GM21717 (cell line): Measurements from ENCODE around the gene ZXDC.

Source experiments
- ATAC-seq: cut with Tn5 transposase; IDR thresholded peaks from one replicate; pipeline ENCODE4 v1.9.1; 2021; ENCODE audit warnings: mild to moderate bottlenecking, moderate library complexity; ENCODE audit not compliant: unreplicated experiment

The ZXDC gene

DNA sequence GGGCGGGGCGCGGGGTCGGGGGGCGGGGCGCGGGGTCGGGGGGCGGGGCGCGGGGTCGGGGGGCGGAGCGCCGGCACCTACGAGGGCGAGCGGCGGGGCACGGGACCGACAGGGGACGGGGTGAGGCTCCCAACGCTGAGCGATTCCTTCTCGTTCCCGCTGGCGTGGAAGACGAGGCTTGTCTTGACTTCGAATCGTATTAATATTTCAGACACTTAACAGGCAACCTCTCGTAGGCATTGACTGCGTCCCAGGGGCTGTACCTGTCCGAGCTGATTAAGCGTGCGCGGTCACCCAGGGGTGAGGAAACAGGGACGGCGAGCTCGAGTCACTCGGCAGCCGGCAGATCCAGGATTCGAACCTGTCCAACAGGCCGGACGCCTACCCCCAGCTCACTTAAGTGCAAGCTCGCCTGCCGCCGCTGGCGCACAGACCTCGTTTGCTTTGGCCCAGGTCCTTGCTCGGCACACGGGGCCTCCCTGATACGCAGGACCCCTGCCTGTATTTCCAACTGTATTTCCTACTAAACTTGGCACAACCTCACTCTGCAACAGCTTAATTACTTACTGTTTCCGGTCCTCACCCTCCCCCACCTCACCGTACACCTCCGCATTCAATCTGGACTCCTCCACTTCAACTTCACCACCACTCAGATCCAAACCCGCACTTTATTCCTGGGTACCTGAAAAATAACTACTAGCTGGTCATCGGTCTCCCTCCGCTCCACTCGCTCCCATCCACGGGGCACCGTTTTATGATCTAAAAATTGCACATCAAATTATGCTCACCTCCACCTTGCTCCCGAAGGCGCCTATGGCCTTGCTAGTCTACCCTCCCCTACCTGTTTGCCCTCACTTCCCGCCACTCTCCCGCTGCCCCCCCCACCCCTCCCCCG lies 722 bp upstream of the ZXDC start:
- ATAC-seq, result peak; percentile 31

DNA sequence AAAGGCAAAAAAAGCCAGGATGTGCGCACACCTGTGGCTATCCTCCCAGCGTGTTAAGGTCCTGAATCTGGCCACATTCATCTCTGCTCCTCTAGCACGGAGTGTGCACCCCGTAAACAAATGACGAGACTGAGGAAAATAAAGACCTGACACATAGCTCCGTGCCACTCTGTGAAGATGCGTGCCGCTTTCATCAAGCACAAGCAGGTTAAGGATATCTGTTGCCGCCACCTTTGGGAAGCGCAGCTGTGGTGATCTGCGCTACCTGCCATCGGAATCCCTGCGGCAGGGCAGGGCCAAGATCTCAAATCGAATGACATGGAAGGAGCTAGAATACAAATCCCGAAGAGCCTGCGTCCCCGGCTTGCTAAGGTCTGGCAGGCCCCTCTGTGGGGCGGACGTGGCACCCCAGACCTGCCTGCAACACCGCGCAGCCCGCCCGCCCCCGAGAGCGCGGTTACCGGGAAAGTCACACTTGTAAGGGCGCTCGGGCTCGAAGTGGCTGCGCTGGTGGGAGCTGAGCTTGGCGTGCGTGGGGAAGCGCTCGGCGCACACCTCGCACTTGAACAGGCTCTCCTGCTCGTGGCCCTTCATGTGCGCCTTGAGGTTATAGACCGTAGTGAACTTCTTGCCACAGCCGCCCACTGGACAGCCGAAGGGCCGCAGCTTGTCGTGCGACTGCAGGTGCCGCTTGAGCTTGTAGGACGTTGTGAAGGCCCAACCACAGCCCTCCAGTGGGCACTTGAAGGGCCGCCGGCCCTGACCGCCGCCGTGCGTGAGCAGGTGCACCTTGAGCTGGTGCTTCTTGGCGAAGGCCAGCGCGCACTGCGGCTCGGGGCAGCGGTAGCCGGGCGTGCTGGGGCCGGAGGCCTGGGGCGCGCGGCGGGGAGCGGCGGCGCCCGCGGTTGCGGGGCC lies 936 bp downstream of the ZXDC start:
- peak; percentile 20 for ATAC-seq

DNA sequence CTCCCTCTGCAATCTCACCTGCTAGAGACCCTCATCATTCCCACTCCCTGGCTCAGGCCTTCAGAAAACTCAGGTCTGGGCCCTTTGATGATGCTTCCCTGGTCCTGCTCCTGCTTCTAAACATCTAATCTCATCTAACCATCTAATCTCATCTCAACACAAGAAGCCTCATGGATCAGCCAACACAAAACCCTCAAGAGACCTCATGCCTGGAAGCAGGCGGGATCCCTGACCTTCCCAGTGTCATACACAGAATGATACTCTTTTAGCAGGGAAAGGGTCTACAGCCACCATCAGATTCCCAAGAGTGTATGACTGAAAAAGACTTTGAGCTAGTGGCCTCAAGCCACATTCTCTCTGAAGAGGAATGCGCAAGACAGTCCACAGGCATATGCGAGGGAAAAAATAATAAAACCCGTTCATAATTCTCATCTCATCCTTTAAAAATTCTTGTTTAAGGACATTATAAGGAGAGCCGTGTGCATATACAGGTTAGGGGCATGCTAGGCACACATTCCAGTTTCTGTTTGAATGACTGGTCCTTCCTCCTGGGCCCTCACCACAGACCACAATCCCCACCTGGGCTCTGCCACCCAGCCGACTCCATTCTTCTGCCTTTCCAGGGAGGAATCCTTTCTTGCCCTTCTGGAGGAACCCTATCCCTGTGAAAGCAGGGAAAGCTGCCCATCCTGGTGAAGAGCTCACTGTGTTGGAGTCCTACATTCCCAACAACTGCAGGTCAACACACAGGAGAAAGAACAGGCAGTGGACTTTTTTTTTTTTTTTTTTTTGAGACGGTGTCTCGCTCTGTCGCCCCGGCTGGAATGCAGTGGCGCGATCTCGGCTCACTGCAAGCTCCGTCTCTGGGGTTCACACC lies 2.2 kb downstream of the ZXDC start:
- no peak for ATAC-seq

DNA sequence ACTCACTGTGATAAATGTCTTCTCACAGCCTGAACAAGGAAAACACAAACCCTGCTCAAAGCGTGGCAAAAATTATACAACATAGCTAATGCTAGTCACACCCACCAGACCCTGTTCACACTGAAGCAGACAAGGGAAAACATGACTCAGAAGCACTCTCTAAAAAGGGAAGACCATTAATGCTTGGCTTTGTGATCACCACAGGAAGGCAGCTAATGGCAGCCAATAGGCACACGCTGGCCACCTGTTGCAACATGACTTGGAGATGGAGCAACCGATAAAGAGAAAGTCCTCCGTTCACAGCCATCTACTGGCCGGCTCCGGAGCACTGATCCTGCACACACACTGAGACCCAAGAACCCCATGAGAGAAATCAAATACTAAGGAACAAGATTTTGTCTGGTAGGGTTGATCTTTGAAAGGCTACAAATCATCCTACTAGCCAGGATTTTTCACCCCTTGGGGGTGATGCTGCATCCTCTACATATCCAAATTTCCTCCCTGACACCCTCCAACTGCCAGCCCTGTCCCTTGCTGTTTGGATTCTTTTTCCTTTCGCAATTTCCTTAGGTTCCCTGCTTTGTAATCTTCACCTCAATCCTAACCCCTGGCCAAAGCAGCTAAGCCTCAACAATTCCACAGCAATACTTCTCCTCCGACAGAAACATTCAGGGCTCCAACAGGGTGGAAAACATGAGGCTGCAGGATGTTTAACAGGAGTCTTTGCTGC lies 3.2 kb downstream of the ZXDC start:
- ATAC-seq, result no peak

DNA sequence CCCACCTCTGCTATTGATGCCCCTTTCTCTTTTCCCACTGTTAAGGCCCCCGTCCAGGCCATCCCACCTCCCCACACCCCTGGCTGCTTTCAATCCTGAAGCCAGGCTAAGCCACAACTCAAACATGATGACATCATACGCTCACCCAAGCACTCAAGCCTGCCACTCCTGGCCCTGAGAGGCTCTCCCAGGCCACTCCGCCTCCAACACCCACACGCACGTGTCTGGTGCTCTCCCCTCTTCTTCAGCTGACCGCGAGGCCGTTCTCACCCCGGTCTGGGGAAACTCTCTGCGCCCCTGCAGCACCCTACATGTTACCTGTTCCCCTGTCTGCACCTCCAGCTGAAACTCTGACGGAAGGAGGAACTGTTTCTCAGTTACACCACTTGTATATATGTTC lies 6.2 kb downstream of the ZXDC start:
- no peak for ATAC-seq

DNA sequence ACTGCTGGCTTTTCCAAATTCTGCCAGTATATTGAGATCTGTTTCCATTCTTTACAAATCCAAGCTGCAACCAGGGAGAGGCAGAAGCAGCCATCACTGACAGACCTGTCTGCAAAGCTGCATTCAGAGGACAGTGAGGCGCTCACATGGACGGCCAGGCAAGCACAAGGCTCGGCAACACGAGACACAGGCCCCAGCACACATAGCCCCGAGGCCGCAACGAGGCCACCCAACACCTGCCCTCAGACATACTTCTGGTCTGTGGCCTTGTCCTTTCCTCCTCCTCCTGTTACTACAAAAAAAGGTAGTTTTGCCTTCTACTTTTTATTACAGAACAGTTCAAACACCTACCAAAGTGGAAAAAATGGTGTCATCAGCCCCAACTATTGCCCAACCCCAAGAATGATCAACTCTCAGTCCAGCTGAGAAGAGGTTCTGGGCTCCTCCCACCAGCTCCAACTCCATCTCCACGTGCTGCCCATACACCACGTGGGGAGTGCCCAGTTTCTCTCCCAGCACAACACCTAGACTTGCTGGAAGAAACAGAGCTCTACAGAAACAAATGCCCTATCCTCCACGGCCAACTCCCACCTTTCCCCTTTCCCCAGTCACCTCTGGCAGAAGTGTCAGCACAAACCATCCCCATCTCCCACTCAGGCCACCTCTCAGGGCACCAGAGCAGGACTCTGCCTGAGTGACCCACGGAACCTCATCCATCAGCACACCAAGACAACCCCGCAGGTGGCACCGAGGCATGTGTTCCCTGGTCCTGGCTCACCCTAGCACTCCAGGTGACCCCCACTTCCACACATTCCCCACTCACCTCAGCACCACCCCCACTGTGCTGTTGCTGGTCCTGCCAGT lies 7.4 kb downstream of the ZXDC start:
- no peak for ATAC-seq

DNA sequence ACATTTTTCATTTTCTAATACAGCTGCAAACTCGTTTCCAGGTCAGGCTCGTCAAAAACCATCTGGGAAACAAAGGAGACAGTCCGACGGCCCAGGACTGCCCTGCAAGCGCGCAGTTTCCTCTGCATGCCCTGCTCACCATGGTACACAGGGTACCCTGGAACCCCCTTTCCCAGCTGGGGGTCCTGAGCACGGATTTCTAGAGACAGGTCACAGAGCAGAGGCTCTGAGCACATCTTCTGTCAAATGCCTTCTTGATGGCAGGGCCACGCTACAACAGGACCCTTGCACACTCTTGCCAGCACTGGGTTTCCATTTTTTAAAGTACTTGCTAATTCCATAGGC lies 8.1 kb downstream of the ZXDC start:
- ATAC-seq, result no peak

DNA sequence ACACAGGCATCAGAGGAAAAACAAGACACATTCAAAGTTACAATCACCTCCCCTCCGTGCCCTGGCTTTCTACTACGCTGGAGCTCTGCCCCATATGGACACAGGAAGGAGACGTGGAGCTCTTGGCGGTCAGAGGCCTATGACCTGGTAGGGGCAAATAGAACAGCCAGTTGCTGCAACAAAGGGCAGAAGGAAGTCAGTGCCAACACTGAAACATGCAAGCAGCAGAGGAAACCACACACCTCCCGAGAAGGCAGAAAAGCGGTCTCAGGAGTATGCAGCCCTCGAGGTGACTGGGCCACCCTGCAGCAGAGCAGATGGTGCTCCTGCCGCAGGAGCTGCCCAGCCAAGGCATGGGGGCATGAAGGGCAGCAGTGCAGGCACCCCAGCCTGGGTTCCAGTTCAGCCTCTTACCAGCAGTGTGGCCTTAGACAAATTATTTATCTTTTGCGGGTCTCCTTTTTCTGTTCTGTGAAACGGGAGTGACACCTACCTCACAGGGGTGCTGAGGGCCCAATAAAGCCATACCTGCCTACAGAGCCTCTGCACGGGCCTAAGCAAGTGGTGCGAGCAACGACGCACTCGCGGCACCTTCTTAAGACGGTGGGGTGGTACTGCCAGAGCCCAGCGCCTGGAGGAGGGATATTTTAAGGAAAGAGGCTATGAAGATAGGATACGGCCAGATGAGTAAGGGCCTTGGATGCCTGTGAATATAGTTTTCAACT lies 8.6 kb downstream of the ZXDC start:
- ATAC-seq, result no peak

DNA sequence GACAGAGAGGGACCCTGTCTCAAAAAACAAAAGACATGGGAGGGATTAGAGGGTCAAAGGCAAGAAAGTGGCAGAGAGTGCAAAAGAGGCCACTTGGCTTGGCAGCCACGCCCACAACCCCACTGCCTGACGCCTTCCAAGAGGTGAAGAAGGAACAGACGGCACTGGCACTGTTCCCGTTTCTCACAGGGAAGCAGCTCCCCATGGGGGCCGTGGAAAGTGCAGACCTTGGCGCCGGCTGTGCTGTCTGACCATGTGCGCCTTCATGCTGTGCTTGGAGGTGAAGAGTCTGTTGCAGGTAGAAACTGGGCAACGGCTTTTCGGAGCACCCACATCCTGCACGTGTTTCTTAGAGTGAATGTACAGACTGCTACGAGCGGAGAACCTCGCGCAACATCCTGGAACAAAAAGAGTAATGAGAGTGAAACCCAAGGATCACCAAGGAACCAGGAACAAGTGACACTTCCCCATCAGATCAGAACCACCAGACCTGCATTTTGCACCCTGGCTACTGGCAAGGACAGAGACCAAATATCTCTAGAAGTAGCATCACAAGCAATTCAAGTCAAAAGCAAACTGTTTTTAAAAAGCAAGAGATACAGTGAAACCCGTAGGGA lies 9.7 kb downstream of the ZXDC start:
- no peak for ATAC-seq

DNA sequence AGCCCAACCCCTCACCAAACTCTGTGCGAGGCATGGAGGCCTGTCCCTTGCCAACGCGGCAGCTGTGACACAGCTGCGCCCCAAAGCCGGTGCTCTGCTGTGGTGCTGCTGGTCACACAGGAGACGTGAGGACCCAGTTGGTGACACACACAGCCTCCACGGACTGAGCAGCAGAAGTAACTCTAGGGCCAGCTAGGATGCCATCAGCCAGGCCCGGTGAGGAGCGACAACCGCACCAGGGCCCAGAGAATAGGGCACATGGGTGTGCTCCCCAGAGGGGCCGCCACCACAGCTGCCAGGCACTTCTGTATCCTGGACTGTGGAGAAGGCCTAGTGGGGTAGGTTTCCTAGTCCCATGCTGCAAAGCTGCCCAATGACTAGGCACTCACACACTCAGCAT lies 10.7 kb downstream of the ZXDC start:
- ATAC-seq, result no peak

DNA sequence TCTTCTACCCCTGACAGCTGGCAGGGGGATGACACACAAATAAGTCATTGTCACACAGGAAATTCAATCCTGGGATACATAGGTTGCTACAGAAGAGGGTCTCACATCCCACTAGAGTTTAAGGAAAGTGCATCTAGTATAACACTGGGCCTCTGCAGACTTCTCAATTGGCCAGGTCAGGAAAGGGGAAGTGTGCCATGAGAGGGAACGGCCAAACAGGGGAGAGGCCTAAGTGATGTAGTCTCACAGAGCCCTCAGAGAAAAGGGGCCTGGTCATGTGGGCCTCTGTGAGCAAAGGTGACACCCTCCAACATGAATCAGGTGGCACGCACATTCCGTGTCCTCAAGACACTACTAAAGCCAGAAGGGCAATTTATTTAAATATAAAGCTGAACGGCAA lies 11.2 kb downstream of the ZXDC start:
- ATAC-seq, result no peak

DNA sequence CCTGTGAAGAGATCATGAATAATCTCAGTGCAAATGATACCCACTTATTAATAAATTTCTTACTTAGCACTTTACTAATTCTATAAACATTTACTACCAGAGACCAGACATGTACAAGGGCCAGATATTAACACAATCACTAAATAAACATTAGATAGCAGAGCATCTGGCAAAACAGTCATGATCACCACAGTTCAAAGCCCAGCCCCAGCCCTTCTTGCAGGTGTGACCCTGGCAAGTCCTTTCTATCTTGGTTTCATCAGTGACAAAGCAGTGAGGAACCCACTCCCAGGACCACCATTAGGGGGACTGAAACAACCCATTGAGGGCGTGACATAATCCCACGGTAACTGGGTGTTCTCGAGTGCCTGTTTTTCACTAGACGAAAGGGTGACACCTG lies 11.6 kb downstream of the ZXDC start:
- ATAC-seq, result no peak

DNA sequence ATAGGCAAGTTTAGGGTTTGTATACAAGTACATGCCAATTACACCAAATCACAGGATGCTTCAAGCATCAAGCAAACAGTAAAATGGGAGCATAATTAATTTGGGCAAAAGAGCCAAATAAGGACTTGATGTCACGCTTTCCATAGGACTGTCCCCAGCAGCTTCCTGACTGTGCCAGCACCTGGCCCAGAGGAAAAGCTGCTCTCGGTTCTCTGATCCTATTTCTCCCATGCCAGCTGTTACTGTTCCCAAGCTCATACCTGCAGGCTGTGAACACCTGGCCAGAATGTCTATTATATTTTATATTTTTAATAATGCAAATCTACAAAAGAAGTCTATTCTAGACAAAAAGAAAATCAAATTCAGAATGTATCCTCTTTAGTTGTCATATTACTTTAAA lies 12.2 kb downstream of the ZXDC start:
- no peak for ATAC-seq

DNA sequence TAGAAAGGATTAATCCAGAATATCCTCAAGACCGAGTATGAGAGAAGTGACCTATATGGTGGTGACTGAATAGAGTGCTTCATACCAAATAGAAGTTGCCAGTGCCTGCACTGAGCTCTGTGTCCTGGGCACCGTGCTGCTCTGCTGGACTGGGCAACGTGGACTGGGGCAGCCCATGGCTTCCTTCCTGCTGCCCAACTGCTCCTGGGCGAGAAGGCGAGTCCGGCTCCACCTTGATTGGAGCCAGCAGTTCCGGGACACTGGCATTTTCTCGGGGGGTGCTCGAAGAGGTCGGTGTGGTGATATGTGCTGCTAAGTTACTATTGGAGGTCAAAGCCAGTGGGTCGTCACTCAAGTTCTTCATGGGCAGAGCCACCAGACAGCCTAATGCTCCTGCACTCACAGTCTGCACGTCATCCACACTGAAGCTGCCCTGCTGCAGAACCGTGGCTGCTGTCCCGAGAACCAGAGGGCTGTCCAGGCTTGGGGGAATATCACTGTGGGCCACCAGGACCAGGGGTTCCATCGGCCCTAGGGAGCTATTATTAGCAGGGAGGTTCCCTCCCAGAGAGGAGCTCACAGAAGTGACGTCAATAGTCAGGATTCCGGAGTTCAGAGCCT lies 14.1 kb downstream of the ZXDC start:
- no peak for ATAC-seq

DNA sequence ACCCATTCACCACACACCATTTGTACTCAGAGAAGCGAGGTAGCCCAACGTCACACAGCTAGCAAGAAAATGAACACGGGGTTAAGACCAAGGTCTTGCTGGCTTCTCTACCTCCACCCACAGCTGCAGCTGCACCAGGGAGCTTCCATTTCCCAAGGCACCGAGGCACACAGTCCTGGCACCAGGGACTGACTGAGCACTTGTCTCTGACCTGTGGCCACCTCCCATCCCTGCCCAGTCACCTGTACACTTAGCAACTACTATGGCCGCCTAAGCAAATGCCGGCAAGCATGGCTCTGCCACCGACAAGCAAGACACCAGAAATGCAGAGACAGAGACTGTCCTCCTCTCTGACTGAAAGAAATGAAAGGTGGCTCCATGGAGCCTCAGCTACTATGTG lies 15.3 kb downstream of the ZXDC start:
- no peak for ATAC-seq

DNA sequence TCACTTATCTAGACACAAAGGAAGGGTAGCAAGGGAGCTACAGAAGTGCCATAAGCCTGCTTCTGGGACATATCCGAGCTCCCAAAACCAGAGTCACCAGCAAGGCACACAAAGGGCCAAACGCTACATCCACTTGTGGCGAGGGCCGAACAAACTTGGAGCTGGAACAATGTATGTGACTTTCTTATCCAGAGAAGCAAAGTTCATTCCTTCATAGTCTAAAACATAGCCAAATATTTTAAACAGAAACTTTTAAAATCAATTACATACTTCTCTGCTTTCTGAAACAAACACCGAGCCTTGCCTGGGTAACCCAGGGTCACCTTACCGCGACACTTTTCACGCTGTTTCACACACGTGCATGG lies 15.9 kb downstream of the ZXDC start:
- no peak for ATAC-seq

DNA sequence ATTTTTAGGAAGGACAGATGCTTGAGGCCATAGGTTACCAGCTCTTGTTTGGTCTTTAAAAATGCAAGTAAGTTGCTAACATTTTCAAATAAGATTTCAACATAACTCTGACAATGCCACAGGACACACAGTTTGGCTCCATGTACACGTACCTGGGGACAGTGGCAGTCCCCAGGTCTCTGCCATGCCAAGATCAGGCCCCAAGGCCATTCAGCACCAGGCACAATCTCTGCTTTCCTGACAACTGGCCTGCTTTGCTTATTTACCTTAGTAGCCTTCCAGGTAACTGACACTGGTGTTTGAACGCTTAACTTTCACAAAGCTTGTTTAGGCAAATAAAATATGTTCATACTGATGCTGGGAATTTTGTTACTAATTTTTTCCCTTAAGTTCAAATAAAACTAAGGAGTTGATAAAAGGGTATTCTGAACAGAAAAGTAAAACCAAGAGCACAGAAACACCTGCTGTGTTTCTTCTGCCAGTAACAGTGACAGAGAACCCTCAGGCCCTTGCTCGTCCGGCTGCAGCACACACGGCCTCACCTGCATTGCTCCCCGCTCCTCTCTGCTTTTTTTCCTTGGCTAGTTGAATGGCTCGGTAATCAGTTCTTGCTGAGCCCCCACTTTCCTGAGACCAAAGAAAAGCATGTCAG lies 16.5 kb downstream of the ZXDC start:
- ATAC-seq, result no peak
